Stimulated activated CD8-positive, alpha-beta memory T cell treated with anti-CD3 and anti-CD28 coated beads, Interleukin-4, amount 100 ng/mL, for 4 hours (primary cell): ENCODE results near the gene KIT.

Source experiments
- DNase-seq, 2 donors: peaks; one replicate each; pipeline ENCODE4 v3.0.0-alpha.2; 2020; ENCODE audit warnings: low read depth in 2 of 2, low spot score in 1 of 2

Gene KIT

DNA sequence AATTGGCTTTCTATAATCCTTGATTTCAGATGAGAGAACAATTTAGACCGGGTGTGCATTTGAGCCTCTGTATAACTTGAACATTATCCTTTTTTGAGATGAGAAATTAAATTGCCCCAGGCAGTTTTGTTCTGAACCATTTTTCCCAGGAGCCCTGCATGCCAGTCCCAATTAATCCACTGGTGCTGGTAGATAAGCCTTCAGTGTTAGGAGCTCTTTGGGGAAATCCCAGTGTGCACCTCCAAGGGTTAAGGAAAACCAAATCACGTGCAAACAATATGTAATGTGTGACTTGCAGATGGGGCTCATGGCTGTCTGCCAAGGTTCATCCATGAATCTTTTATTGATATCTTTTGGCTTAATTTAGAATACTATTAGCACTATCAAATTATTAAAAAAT is 43.2 kb downstream of the KIT start:
- DNase-seq: no peak

DNA sequence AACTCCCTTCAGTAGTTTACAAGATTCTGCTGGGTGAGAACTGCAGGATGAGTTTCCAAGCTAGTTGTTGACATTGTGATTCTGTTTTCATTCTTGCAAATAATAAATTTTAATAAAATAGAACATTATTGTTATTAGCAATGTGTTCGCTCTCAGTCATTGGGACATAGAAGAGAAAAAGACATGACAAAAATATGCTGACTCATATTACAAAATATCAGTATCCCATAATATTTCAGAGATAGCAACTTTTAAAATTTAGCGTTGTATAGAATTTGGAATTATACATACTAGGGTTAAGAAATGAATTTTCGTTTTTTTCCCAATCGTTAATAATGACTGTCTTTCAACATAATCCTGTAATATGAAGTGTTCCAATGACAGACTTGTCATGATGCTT is 45.4 kb downstream of the KIT start:
- DNase-seq: no peak

DNA sequence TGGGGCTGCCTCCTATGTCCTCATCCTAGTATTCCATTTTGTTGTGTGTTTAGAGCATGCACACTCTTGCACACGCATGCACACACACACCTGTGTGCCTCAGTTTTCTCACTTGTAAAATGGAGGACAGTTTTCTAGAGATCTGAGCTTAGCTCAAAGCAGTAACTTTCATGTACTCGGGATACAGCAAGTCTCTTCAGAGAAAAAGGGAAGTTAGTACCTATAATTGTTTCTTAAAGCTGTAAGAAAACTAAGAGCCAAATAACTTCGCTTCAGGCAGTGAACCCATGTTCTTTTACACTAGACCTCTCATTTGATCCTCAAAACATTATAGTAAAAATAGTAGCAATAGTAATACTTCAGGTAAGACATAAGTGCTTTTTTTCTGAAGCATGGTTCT is 49.6 kb downstream of the KIT start:
- DNase-seq: no peak

DNA sequence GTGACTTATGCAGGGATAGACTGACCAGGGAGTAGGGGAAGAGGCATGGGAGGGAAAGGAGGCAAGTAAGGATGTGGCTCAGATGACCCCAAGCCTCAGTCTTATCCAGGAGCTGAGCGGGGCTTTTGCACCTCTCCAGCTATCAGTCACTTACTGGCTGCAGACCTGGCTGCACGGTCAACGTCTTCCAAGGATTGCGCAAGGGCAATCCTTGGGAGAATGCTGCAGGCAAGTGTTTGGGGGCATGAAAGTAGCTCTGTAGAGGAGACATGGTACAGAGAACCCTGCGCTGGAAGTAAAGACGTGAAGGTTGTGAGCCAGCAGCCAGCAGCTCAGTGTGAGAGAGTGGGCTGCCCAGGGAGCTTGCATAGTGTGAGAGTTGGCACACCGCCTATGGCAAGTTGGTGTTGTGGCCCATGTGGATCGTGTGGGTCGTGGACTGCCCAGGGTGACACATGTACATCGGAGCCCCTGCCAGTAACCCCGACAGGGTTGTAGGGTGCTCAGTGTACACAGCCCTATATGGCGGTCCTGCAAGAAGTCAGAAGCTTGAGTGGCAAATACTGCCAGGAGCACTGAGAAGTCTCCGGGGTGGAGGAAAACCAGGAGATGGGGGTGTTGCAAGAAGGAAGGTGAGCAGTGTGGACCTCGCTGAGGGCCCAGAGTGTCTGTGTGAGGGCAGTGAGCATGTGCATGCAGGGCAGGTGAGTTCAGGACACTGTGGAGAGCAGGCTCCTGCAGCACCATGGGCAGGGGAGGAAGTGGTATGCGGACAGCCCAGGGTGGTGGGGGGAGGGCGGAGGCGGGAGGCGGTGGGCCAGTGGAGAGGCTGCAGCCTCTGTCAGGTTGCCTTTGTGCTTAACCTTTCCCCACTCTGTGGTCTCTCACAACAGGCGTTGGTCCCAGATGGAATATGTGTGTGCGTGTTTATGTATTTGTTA is 50.9 kb downstream of the KIT start:
- DNase-seq: no peak

GRCh38 chr4:54709400-54709799 is 51.6 kb downstream of the KIT start:
- no peak for DNase-seq

GRCh38 chr4:54712206-54712605 is 54.4 kb downstream of the KIT start:
- no peak for DNase-seq

DNA sequence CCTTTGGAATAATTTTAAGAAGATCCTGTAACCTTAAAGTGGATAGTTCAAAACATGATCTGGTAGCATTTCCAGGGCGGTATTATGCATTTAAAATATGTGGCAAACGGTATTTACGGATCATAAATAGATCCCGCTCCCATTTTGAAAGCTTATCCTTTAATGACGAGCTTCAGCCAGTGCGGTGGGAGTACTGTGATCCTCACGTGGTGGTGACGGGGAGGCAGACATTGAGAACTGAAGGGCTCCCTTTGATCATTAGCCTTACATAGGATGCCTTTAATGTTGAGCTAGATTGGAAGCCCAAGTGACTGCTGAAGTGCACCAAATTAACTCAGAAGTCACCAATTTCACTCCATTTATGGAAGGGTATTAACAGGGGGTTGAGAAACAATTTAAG is 56.9 kb downstream of the KIT start:
- no peak for DNase-seq

- no peak for DNase-seq
These were observed 58.8 kb downstream of the KIT start for GRCh38 chr4:54716478-54717065.

DNA sequence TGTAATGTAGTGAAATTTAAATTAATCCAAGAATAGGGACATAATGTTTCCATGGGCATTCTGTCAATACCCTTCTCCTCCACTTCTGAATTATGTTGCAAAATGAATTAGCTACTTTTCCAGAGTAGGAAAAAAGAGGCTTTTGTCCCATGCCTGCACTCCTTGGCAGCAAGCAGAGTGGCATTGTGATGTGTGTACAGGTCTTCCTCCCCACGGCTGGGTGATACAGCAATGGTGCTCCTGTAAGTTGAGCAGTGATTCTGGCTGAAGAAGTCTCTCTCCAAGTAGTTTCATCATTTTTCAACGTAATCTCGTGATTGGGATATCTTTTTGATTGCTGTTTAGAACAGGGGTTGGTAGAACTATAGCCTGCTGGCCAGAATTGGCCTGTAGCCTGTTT is 59.9 kb downstream of the KIT start:
- no peak for DNase-seq

DNA sequence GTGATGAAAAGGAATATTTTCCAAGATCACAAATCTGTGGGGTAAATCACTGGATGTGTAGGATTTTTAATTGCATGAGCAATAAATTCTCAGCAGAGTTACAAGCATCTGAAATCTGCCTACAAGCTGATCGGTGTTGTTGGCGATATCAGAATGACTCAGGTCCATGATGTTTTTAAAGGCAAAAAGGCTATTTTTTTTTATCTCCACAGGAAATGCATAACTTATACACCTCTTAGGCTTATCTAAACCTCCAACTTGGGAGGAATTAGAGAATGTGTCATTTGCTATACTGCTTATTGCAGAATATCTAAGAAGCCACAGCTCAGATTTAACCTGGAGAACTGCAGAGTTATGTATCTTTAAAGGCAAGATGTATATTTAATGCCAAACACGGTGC is 61.6 kb downstream of the KIT start:
- no peak for DNase-seq

DNA sequence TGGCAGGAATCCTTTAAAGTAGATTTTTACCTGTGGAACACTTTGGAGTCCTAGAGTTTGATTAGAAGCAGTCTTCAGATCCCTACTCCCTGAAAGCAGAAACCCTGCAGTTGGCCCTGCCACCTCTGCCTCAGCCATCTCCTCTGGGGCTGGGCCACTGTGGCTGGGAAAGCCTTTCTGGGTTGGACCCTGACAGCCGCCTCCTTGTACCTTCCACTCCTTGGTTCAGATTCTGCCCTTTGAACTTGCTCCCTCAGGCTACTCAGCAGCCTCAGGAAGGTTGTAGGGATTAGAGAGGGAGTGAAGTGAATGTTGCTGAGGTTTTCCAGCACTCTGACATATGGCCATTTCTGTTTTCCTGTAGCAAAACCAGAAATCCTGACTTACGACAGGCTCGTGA is 65.5 kb downstream of the KIT start:
- DNase-seq: no peak

- no peak for DNase-seq
These were observed 66.1 kb downstream of the KIT start for GRCh38 chr4:54723820-54724219.

DNA sequence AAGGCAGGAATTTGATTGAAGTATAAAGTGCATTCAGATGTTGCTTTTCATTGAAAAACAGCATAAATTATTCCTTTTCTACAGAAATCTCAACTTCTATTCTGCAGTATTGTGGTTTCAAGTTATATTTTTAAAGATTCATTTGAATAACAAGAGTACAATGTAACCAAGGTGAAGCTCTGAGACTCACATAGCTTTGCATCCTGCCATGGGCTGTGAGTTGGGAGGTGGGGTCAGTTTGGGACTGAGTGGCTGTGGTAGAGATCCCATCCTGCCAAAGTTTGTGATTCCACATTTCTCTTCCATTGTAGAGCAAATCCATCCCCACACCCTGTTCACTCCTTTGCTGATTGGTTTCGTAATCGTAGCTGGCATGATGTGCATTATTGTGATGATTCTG is 69.2 kb downstream of the KIT start:
- DNase-seq: no peak

DNA sequence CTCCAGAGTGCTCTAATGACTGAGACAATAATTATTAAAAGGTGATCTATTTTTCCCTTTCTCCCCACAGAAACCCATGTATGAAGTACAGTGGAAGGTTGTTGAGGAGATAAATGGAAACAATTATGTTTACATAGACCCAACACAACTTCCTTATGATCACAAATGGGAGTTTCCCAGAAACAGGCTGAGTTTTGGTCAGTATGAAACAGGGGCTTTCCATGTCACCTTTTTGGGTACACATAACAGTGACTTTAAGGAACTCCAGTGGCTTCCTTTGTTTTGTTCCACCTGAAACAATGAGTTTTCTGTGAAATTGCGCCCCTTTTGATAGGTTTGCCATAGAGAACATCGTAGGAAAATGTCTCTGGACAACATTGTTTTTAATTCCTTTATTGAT is 69.6 kb downstream of the KIT start:
- DNase-seq: no peak

DNA sequence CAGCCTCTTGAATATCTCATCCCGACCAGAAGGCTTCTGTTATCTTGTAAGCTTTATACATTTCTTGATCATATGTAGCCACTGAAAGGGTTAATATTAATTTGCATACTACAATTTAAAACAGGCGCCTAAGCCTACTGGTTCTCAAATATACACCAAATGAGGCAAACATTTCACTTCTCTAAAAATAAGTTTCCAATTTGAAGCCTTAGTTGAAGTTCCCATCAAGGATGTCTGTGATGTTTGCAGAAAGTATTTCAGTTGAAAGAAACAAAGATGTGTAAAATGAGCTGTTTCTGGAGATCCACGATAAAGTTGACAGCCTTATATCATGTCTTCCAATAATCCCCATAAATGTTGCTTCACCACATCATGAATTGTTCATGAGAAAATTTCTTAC is 70.6 kb downstream of the KIT start:
- no peak for DNase-seq

DNA sequence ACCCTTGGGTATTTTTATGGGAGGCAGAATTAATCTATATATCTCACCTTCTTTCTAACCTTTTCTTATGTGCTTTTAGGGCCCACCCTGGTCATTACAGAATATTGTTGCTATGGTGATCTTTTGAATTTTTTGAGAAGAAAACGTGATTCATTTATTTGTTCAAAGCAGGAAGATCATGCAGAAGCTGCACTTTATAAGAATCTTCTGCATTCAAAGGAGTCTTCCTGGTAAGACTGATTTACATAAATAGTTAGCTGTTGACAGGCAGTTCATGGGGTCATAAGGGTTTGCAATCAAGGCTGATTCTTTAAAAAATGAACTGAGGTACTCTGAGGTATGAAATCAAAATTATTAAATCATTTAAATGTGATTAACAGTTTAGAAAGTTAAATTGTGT is 71.5 kb downstream of the KIT start:
- no peak for DNase-seq

DNA sequence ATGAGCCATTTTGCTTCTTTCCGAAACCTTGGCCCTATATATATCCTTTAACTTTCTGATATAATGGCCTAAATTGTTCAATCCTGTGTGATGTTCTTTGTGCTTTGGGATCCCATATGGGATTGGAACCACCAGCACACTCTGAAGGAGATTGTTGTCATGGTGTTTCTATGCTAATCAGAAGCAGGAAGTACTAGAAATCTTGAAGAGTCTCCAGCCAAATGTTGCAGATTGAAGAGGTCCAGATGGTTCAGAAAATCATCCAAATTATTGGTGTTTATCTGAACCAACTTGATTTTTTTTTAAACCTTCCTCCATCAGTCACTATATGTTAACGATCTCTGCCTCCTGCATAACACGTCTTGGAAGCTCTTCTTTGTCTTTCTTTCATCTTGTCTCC is 72.8 kb downstream of the KIT start:
- no peak for DNase-seq

DNA sequence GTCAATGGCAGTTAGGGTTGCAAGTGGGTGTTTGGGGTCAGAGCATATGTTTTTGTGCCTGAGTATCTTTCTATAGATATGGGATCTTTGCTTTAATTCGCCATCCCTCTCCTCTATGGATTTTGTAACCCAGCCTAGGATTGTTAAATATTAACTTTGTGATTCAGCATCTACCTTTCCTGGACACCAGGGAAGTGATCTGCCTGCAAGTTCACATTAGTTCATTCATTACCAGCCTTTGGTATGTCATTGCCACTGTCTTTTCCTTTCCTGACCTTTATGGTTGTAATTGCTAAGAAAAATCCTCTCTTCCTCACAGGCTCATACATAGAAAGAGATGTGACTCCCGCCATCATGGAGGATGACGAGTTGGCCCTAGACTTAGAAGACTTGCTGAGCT is 73.8 kb downstream of the KIT start:
- no peak for DNase-seq

DNA sequence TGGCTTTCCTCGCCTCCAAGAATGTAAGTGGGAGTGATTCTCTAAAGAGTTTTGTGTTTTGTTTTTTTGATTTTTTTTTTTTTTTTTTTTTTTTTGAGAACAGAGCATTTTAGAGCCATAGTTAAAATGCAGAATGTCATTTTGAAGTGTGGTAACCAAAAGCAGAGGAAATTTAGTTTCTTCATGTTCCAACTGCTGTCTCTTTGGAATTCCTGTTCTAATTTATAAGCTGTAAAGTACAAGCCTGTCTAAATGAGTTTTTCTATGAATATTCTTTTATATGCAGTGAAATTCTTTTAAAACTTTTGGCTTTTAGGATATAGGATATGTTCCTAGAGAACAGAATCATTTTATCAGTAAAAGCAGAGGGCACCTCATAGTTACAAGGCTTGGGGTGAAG is 74.2 kb downstream of the KIT start:
- DNase-seq: no peak

DNA sequence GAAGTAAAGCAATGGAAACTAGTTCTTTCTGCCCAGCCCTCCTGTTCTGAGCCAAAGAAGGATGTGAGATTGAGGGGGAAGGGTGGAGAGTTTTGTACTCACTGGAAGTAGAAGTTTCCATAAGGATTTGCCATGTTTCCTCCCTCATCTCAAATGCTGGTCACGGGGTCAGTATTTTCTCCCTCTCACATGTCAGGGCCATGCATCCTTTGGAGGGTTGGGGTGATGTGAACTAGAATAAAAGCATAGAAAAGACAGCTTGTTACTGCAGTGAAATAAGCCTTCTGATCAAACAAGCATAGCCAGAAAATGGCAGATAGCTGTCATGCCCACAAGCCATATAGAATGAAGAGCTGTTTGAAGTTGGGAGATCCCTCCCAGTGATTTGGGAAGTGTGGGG is 79.7 kb downstream of the KIT start:
- DNase-seq: no peak

GRCh38 chr4:54741202-54741601 is 83.4 kb downstream of the KIT start:
- no peak for DNase-seq

DNA sequence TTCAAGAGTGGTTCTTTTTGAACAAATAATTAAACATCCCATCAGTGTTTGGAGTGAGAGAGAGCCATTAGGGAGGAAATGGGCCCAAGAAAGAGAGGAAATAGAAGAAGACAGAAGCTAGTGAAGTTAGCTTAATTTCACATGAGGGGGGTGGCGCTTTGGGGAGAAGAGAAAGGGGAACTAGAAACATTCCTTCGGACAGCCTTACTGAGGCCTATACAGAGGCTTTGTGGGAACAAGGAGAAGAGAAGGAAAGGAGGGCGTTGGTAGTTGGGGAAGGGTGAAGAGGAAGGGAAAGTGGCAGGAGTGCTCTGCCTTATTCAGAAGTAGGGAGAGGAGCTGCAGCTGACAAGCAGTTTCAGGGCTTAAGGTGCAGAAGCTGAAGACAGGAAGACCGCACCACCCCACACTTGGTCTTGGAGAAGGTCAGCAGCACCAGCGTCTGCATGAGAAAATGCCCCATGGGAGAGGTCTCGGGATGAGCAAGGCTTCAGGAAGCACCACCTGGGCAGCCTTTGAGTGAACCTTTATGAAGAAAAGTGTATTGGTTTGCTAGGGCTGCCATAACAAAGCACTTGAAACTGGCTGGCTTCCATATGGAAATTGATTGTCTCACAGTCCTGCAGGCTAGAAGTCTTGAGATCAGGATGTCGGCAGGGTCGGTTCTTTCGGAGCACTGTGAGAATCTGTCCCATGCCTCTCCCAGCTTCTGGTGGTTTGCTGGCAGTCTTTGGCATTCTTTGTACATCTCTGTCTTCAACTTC is 85.1 kb downstream of the KIT start:
- no peak for DNase-seq
